ENCODE data around the gene SUSD4. TPM values are rescaled to one million over a fixed set of nuclear protein-coding genes. Genes with fewer than 3 reads are reported as not detected.

The SUSD4 gene
- total and polyA plus RNA-seq, 9 of the 15 experiments (the other 6 are each of a cell fraction or from before 2014, with no cell fraction given): 0.06 to 1.7 (median 0.09) TPM; not detected in 4

- no peak for TF ChIP-seq MBD2 (IDR thresholded peaks at IDR 0.05; ENCODE audit: borderline replicate concordance, low read depth)
- no peak for TF ChIP-seq CREBBP (IDR thresholded peaks at IDR 0.05; ENCODE audit: low read depth, low read length)
- TF ChIP-seq, protein P1, sequence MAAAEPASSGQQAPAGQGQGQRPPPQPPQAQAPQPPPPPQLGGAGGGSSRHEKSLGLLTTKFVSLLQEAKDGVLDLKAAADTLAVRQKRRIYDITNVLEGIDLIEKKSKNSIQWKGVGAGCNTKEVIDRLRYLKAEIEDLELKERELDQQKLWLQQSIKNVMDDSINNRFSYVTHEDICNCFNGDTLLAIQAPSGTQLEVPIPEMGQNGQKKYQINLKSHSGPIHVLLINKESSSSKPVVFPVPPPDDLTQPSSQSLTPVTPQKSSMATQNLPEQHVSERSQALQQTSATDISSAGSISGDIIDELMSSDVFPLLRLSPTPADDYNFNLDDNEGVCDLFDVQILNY (CRISPR knock-in tag; IDR thresholded peaks at IDR 0.05): no peak
- TF ChIP-seq RBM15 (IDR thresholded peaks at IDR 0.05; ENCODE audit: insufficient read depth, low read length): no peak
- no peak for TF ChIP-seq BDP1 (IDR thresholded peaks at IDR 0.05; ENCODE audit: insufficient read depth, insufficient read length)
- no peak for TF ChIP-seq ZNF134 (CRISPR knock-in tag; conservative IDR thresholded peaks at IDR 0.05)
- peak; percentile 48; the same call in 1 of the 2 replicates for TF ChIP-seq C11orf30 (IDR thresholded peaks at IDR 0.05; ENCODE audit: low read depth)
- no peak for TF ChIP-seq ZFX (CRISPR knock-in tag; IDR thresholded peaks at IDR 0.05)
- no peak for TF ChIP-seq ZKSCAN3 (CRISPR knock-in tag; IDR thresholded peaks at IDR 0.05)
- TF ChIP-seq, protein P2, sequence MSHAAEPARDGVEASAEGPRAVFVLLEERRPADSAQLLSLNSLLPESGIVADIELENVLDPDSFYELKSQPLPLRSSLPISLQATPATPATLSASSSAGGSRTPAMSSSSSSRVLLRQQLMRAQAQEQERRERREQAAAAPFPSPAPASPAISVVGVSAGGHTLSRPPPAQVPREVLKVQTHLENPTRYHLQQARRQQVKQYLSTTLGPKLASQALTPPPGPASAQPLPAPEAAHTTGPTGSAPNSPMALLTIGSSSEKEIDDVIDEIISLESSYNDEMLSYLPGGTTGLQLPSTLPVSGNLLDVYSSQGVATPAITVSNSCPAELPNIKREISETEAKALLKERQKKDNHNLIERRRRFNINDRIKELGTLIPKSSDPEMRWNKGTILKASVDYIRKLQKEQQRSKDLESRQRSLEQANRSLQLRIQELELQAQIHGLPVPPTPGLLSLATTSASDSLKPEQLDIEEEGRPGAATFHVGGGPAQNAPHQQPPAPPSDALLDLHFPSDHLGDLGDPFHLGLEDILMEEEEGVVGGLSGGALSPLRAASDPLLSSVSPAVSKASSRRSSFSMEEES (CRISPR knock-in tag; IDR thresholded peaks at IDR 0.05): no peak
- TF ChIP-seq IRF1 (CRISPR knock-in tag; IDR thresholded peaks at IDR 0.05; ENCODE audit: borderline replicate concordance): no peak
- no peak for TF ChIP-seq CXXC5 (CRISPR knock-in tag; IDR thresholded peaks at IDR 0.05)
- no peak for TF ChIP-seq HDAC3 (IDR thresholded peaks at IDR 0.05; ENCODE audit: borderline replicate concordance, partially characterized antibody)
- TF ChIP-seq ESRRA (IDR thresholded peaks at IDR 0.05; ENCODE audit: borderline replicate concordance, low read depth): no peak
- TF ChIP-seq ZNF609 (CRISPR knock-in tag; IDR thresholded peaks at IDR 0.05; ENCODE audit: borderline replicate concordance): no peak
- TF ChIP-seq GATA2 (CRISPR knock-in tag; IDR thresholded peaks at IDR 0.05): no peak
- TF ChIP-seq ZNF212 (CRISPR knock-in tag; IDR thresholded peaks at IDR 0.05): no peak
- peak; percentile 51; the same call in 1 of the 2 replicates for TF ChIP-seq SPI1 (IDR thresholded peaks at IDR 0.05; ENCODE audit: borderline replicate concordance, low read depth, low read length)
Measured at GRCh38 chr1:223402790-223403142, 38.8 kb upstream of the SUSD4 start (continued).

Data from K562 (cell line).